ENCODE measurements around the gene RSPRY1. TPM values are rescaled to one million over a fixed set of nuclear protein-coding genes. Genes with fewer than 3 reads are reported as not detected.

Gene RSPRY1
- total RNA-seq, 4 donors from 2014 or later: 20.4 to 28.5 (median 24.6) TPM

GRCh38 chr16:57238682-57239081 is 52.6 kb downstream of the RSPRY1 start:
- TF ChIP-seq CTCF (IDR thresholded peaks at IDR 0.05) (no peak), POLR2A (IDR thresholded peaks at IDR 0.05) (no peak), EP300 (IDR thresholded peaks at IDR 0.05) (no peak)
- DNase-seq (ENCODE audit: low spot score in 2 of 2): no peak
- Histone ChIP-seq H3K9me3 (no peaks in the 10 kb centered on the region), H3K36me3 (peaks cover 0 to 48% (median 3%) of the 10 kb centered on the region in 3 donors), H3K4me1 (no peaks in the 10 kb centered on the region), H3K27ac (no peak overlapping the region), H3K27me3 (no peaks in the 10 kb centered on the region), H3K4me3 (no peak overlapping the region)
- WGBS, 2 donors: 51 to 55% methylated on average over 2 of the region's 2 CpGs

- Histone ChIP-seq H3K9me3 (no peaks in the 10 kb centered on the region), H3K36me3 (peaks cover 0 to 44% (median 0%) of the 10 kb centered on the region in 3 donors), H3K4me3 (no peak overlapping the region), H3K27ac (peak overlapping the region in 1 of 4 donors; percentile 36), H3K27me3 (no peaks in the 10 kb centered on the region), H3K4me1 (peaks cover 0 to 1% (median 0%) of the 10 kb centered on the region in 4 donors)
- TF ChIP-seq EP300 (IDR thresholded peaks at IDR 0.05) (no peak), POLR2A (IDR thresholded peaks at IDR 0.05) (no peak), CTCF (IDR thresholded peaks at IDR 0.05) (no peak)
- WGBS, 2 donors: 46 to 60% methylated on average over 2 of the region's 2 CpGs
- no peak for DNase-seq (ENCODE audit: low spot score in 2 of 2)
Observed at GRCh38 chr16:57239107-57239506, 53.0 kb downstream of the RSPRY1 start.

- Histone ChIP-seq H3K9me3 (no peaks in the 10 kb centered on the region), H3K27me3 (no peaks in the 10 kb centered on the region), H3K36me3 (peaks cover 0 to 27% (median 0%) of the 10 kb centered on the region in 3 donors), H3K4me1 (peaks cover 0 to 7% (median 0%) of the 10 kb centered on the region in 4 donors), H3K27ac (no peak overlapping the region), H3K4me3 (no peak overlapping the region)
- whole genome bisulfite sequencing, 2 donors: 74 to 92% methylated on average over 2 of the region's 2 CpGs
- DNase-seq (ENCODE audit: low spot score in 2 of 2): no peak
- TF ChIP-seq CTCF (IDR thresholded peaks at IDR 0.05): no peak
- TF ChIP-seq POLR2A (IDR thresholded peaks at IDR 0.05): no peak
- TF ChIP-seq EP300 (IDR thresholded peaks at IDR 0.05): no peak
Observed at GRCh38 chr16:57240851-57241250, 54.7 kb downstream of the RSPRY1 start.

GRCh38 chr16:57242650-57243049 is 56.5 kb downstream of the RSPRY1 start:
- H3K9me3 ChIP-seq: no peaks in the 10 kb centered on the region
- no peaks in the 10 kb centered on the region for H3K27me3 ChIP-seq
- no peak overlapping the region for H3K4me3 ChIP-seq
- TF ChIP-seq POLR2A (IDR thresholded peaks at IDR 0.05) (no peak), EP300 (IDR thresholded peaks at IDR 0.05) (no peak), CTCF (IDR thresholded peaks at IDR 0.05) (no peak)
- 84 to 90% methylated on average over 2 of the region's 2 CpGs for WGBS, 2 donors
- DNase-seq (ENCODE audit: low spot score in 2 of 2): no peak
- no peak overlapping the region for H3K27ac ChIP-seq
- H3K36me3 ChIP-seq: peaks cover 0 to 18% (median 0%) of the 10 kb centered on the region in 3 donors
- H3K4me1 ChIP-seq: peaks cover 0 to 24% (median 4%) of the 10 kb centered on the region in 4 donors

GRCh38 chr16:57244463-57244766 is 58.3 kb downstream of the RSPRY1 start:
- TF ChIP-seq POLR2A (IDR thresholded peaks at IDR 0.05) (no peak), EP300 (IDR thresholded peaks at IDR 0.05) (no peak), CTCF (IDR thresholded peaks at IDR 0.05) (no peak)
- peaks cover 0 to 22% (median 11%) of the 10 kb centered on the region in 3 donors for H3K36me3 ChIP-seq
- peak overlapping the region; percentile 35 to 79 (median 72) for H3K4me3 ChIP-seq
- H3K9me3 ChIP-seq: no peaks in the 10 kb centered on the region
- H3K4me1 ChIP-seq: peaks cover 0 to 26% (median 4%) of the 10 kb centered on the region in 4 donors
- WGBS, 2 donors: 6 to 11% methylated on average over 9 of the region's 9 CpGs
- no peak for DNase-seq (ENCODE audit: low spot score in 2 of 2)
- H3K27me3 ChIP-seq: no peaks in the 10 kb centered on the region
- peak overlapping the region; percentile 77 to 97 (median 93) for H3K27ac ChIP-seq

Measured in tibial nerve (tissue), 4 donors.